HepG2 (cell line): ENCODE results near the gene RAB40A. TPM values are rescaled to one million over a fixed set of nuclear protein-coding genes. Genes with fewer than 3 reads are reported as not detected.
"Not testable (repeated sequence)": the region's sequence is repeated elsewhere in the genome, so short reads cannot be mapped to it uniquely, and the experiment has no call there.

ENCODE experiments used
- ATAC-seq: fragments of 200-7000 bp; cut with Tn5 transposase; 3 replicates; pipeline ENCODE4 v1.9.1; 2020; ENCODE audit warnings: mild to moderate bottlenecking, moderate library complexity
- BruUV-seq: library from RNA; stranded (reverse); fragments of 400-500 nt; replicated peaks from 2 replicates; lab custom pipeline; 2021; lab: Mats Ljungman, UMichigan
- CTCF ChIA-PET: fragments of 300-600 bp; formaldehyde crosslinking; extraction: SDS; loops from one replicate; lab custom pipeline; 2021; ENCODE audit warnings: low total read pairs, inconsistent platforms, low intra/inter-chr PET ratio; lab: Yijun Ruan, JAX
- POLR2A ChIA-PET: fragments of 350-600 bp; sonication (Branson Sonifier 250); formaldehyde crosslinking; loops from one replicate; lab custom pipeline; 2020; ENCODE audit warnings: antibody characterized with exemption, inconsistent platforms; lab: Yijun Ruan, JAX
- DNase-seq: peaks from one replicate; pipeline ENCODE4 v3.0.0-alpha.2; 2015; ENCODE audit warnings: low spot score
- FAIRE-seq: peaks from 3 replicates; lab custom pipeline; 2011; peaks lifted over from hg19 to GRCh38; lab: Jason Lieb, UNC
- H2AFZ ChIP-seq: one replicate; pipeline ENCODE4 v1.6.1; 2011; ENCODE audit warnings: low read length, inconsistent platforms
- H3K27ac ChIP-seq: fragments of 300-600 bp; 3 replicates; pipeline ENCODE4 v1.8.0; 2011; ENCODE audit warnings: mixed run types, mild to moderate bottlenecking, mixed read lengths, low read length, inconsistent platforms; ENCODE audit not compliant: insufficient read depth; ENCODE audit errors: extremely low read length
- H3K27me3 ChIP-seq, 2 experiments: fragments of 200-600 bp in 1 of 2; 2 replicates in 1 of 2; 3 replicates in 1 of 2; pipeline versions ENCODE4 v1.6.0 to v1.8.0; 2011; ENCODE audit warnings: low read length in 2 of 2, mild to moderate bottlenecking in 2 of 2, moderate library complexity in 2 of 2, inconsistent platforms in 1 of 2; ENCODE audit not compliant: insufficient read depth in 2 of 2, control insufficient read depth in 1 of 2
- H3K36me3 ChIP-seq, 2 experiments: fragments of 200-600 bp in 1 of 2; replicated peaks in 1 of 2; 2 replicates in 1 of 2; 3 replicates in 1 of 2; pipeline versions ENCODE4 v1.5.1 to v1.8.0; 2011; ENCODE audit warnings: low read length in 2 of 2, inconsistent platforms in 1 of 2; ENCODE audit not compliant: insufficient read depth in 2 of 2, control insufficient read depth in 1 of 2
- H3K4me1 ChIP-seq: 2 replicates; pipeline ENCODE4 v1.5.1; 2012; ENCODE audit warnings: low read length, inconsistent platforms; ENCODE audit not compliant: insufficient read depth
- H3K4me2 ChIP-seq: 2 replicates; pipeline ENCODE4 v1.6.0; 2011; ENCODE audit warnings: low read depth, low read length, inconsistent platforms
- H3K4me3 ChIP-seq, 3 experiments: fragments of 200-600 bp in 1 of 3; sonication (generic), shearing (Covaris generic) in 1 of 3; replicated peaks in 1 of 3; 2 replicates each; pipeline ENCODE4 v1.5.1; 2011 to 2016; ENCODE audit warnings: low read length in 3 of 3, inconsistent platforms in 2 of 3, low read depth in 2 of 3, mild to moderate bottlenecking in 2 of 3, control low read depth in 1 of 3, mixed read lengths in 1 of 3; ENCODE audit not compliant: insufficient read depth in 1 of 3
- H3K79me2 ChIP-seq: one replicate; pipeline ENCODE4 v1.6.1; 2011; ENCODE audit warnings: low read length, inconsistent platforms; ENCODE audit not compliant: insufficient read depth
- H3K9ac ChIP-seq: 2 replicates; pipeline ENCODE4 v1.6.0; 2011; ENCODE audit warnings: mild to moderate bottlenecking, low read depth, low read length, inconsistent platforms; ENCODE audit not compliant: insufficient read depth
- H3K9me3 ChIP-seq: 2 replicates; pipeline ENCODE4 v1.5.1; 2012; ENCODE audit warnings: mild to moderate bottlenecking, low read length
- H4K20me1 ChIP-seq: 2 replicates; pipeline ENCODE4 v1.6.0; 2011; ENCODE audit warnings: inconsistent platforms, mild to moderate bottlenecking, low read length, moderate library complexity; ENCODE audit not compliant: insufficient read depth
- CTCF ChIP-seq: sonication (generic); formaldehyde crosslinking; IDR thresholded peaks from 2 replicates; pipeline ENCODE4 v1.5.0; 2020; ENCODE audit warnings: mild to moderate bottlenecking, missing genetic modification reagents, moderate library complexity
- FOXA1 ChIP-seq, 2 experiments: fragments of 450-650 bp in 1 of 2; sonication (generic) in 1 of 2; formaldehyde crosslinking in 1 of 2; IDR thresholded peaks; 2 replicates each; pipeline versions ENCODE4 v1.4.0 to v1.6.1; 2016 to 2020; ENCODE audit warnings: missing genetic modification reagents in 1 of 2
- SMYD3 ChIP-seq: sonication (generic); formaldehyde crosslinking; IDR thresholded peaks from 2 replicates; pipeline ENCODE4 v1.8.1; 2023; ENCODE audit warnings: mild to moderate bottlenecking, missing genetic modification reagents
- TBL1XR1 ChIP-seq: fragments of 150-350 bp; IDR thresholded peaks from 2 replicates; pipeline ENCODE4 v1.6.1; 2014; ENCODE audit warnings: borderline replicate concordance, low read length; ENCODE audit not compliant: partially characterized antibody
- TCF7 ChIP-seq: sonication (generic); IDR thresholded peaks from 2 replicates; pipeline ENCODE4 v1.6.1; 2016; ENCODE audit warnings: antibody characterized with exemption, low read depth
- WGBS: methylation state at CpG from one replicate; pipeline ENCODE4 v1.1.6; 2017; ENCODE audit warnings: low lambda C conversion rate; 5-methylcytosine and 5-hydroxymethylcytosine counted together
- in situ Hi-C: cut with HindIII; loops from 2 replicates; pipeline ENCODE4 v1.10.0; 2017; ENCODE audit warnings: low pct_unique_long_range_greater_than_20kb; ENCODE audit not compliant: extremely low pct_ligation_motif_present
- intact Hi-C: fragments of 100-400 bp; cut with micrococcal nuclease; formaldehyde crosslinking; loops from one replicate; pipeline ENCODE4 v1.10.0; 2022; ENCODE audit not compliant: unreplicated experiment
- polyA plus RNA-seq, 8 experiments: library from polyadenylated mRNA; depleted of rRNA in 3 of 8; stranded (reverse) in 7 of 8; unstranded in 1 of 8; fragments of >200 nt; fragmentation: Illumina TruSeq in 4 of 8; extraction: Trizol in 4 of 8; gene quantifications; 2 replicates each; pipeline versions ENCODE4 v1.2.1 to v1.2.3, GENCODE V29; 2011 to 2016; ENCODE audit warnings: low read depth in 4 of 8, missing spikeins in 1 of 8, mixed read lengths in 1 of 8; ENCODE audit not compliant: insufficient read depth in 1 of 8
- total RNA-seq, 5 experiments: library from RNA; depleted of rRNA; stranded (reverse); fragments of >200 nt; fragmentation: Illumina TruSeq; extraction: Trizol; gene quantifications; 2 replicates each; pipeline ENCODE4 v1.2.3, GENCODE V29; 2016; ENCODE audit warnings: low read depth in 1 of 5
- TF ChIP-seq, protein P1 (sequence below): sonication (generic); formaldehyde crosslinking; IDR thresholded peaks from 2 replicates; pipeline ENCODE4 v1.4.0; 2020; ENCODE audit warnings: missing genetic modification reagents, borderline replicate concordance

Gene RAB40A
- total and polyA plus RNA-seq, 2 of the 13 experiments (the other 11 are each of a cell fraction or from before 2014, with no cell fraction given) = 0.11 TPM; not detected in 1

DNA sequence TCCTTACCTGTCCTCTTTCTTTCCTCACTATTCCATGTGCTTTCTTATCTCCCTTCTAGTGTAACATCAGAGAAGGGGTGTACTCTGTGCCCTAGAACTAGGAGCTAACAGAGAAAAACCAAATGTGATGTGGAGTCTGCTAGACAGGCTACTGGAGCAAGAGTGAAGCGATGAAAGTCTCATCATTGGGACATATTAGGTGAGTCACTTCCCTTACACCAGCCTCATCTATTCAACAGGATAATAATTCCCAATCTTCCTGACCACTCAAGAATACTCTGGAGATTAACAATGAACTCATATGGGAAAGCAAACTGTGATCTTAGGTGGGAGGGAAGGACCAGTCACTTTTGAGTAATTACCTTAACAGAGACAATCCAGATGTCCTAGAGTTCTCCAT is 58.1 kb downstream of the RAB40A start:
- Histone ChIP-seq H3K4me2 (no peak overlapping the region), H3K4me3 (no peak overlapping the region), H3K36me3 (no peaks in the 10 kb centered on the region), H3K79me2 (no peaks in the 10 kb centered on the region), H3K9ac (no peak overlapping the region), H3K9me3 (no peaks in the 10 kb centered on the region), H4K20me1 (no peaks in the 10 kb centered on the region), H3K4me1 (no peaks in the 10 kb centered on the region; the same call in 1 of the 2 replicates), H2AFZ (no peak overlapping the region), H3K27ac (no peak overlapping the region), H3K27me3 (no peaks in the 10 kb centered on the region)
- in situ Hi-C loops = loop anchor here (10.0 to 25.0 kb wide), 2 partner anchors 116 to 249 kb away; partner anchors contain the start of gene BEX4
- BruUV-seq = no TSS peak
- ChIA-PET CTCF (no interaction called here), POLR2A (no interaction called here)
- ATAC-seq = no peak
- WGBS = 100% methylated on average over 1 of the region's 1 CpG
- TF ChIP-seq TBL1XR1 (no peak), SMYD3 (CRISPR knock-in tag) (no peak), TCF7 (no peak)
- intact Hi-C loops = no loop called here
- no peak for FAIRE-seq
- no peak for DNase-seq

DNA sequence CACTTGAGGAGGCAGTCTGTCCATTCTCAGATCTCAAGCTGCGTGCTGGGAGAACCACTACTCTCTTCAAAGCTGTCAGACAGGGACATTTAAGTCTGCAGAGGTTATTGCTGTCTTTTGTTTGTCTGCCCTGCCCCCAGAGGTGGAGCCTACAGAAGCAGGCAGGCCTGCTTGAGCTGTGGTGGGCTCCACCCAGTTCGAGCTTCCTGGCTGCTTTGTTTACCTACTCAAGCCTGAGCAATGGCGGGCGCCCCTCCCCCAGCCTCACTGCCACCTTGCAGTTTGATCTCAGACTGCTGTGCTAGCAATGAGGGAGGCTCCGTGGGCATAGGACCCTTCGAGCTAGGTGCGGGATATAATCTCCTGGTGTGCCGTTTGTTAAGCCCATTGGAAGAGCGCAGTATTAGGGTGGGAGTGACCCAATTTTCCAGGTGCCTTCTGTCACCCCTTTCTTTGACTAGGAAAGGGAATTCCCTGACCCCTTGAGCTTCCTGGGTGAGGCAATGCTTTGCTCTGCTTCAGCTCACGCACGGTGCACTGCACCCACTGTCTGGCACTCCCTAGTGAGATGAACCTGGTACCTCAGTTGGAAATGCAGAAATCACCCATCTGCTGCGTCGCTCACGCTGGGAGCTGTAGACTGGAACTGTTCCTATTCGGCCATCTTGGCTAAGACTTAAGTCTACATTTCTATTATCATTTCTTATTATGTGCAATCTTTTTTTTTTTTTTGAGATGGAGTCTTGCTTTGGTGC is 59.1 kb downstream of the RAB40A start:
- BruUV-seq; H3K79me2 ChIP-seq; H3K4me3 ChIP-seq; H3K27ac ChIP-seq; H3K36me3 ChIP-seq; H2AFZ ChIP-seq; H3K27me3 ChIP-seq; CTCF ChIA-PET; H3K4me2 ChIP-seq; ATAC-seq; DNase-seq; intact Hi-C loops; FAIRE-seq; H3K9ac ChIP-seq; H3K9me3 ChIP-seq; H3K4me1 ChIP-seq; H4K20me1 ChIP-seq; TF ChIP-seq FOXA1 (IDR thresholded peaks at IDR 0.05): not testable (repeated sequence)
- POLR2A ChIA-PET = interaction anchor here (0.9 kb wide), 1 partner anchor 104 kb away, joined by 3 read pairs; the partner anchor contains the start of gene TCEAL9
- in situ Hi-C loops = loop anchor here (10.0 to 25.0 kb wide), 2 partner anchors 115 to 248 kb away; partner anchors contain the start of gene BEX4
- TF ChIP-seq FOXA1 (CRISPR knock-in tag; IDR thresholded peaks at IDR 0.05) = peak; percentile 31; the same call in 1 of the 2 replicates
- 0 out of 2 replicates have a peak, but pooled peaks have one; percentile 15 for TF ChIP-seq CTCF (CRISPR knock-in tag)
- TF ChIP-seq, protein P1, sequence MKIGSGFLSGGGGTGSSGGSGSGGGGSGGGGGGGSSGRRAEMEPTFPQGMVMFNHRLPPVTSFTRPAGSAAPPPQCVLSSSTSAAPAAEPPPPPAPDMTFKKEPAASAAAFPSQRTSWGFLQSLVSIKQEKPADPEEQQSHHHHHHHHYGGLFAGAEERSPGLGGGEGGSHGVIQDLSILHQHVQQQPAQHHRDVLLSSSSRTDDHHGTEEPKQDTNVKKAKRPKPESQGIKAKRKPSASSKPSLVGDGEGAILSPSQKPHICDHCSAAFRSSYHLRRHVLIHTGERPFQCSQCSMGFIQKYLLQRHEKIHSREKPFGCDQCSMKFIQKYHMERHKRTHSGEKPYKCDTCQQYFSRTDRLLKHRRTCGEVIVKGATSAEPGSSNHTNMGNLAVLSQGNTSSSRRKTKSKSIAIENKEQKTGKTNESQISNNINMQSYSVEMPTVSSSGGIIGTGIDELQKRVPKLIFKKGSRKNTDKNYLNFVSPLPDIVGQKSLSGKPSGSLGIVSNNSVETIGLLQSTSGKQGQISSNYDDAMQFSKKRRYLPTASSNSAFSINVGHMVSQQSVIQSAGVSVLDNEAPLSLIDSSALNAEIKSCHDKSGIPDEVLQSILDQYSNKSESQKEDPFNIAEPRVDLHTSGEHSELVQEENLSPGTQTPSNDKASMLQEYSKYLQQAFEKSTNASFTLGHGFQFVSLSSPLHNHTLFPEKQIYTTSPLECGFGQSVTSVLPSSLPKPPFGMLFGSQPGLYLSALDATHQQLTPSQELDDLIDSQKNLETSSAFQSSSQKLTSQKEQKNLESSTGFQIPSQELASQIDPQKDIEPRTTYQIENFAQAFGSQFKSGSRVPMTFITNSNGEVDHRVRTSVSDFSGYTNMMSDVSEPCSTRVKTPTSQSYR (CRISPR knock-in tag) = peak; percentile 69; the same call in 1 of the 2 replicates
- WGBS = 87% methylated on average over 6 of the region's 15 CpGs
